Mucosa of rectum (tissue), 2 donors: ENCODE data around the gene SETD1B.

Experiments
- H3K27ac ChIP-seq, 2 donors: one replicate each; pipeline ENCODE4 v1.7.0; 2013; ENCODE audit warnings: inconsistent platforms in 2 of 2, low read depth in 2 of 2, low read length in 2 of 2
- H3K27me3 ChIP-seq, 2 donors: one replicate each; pipeline ENCODE4 v1.7.0; 2013; ENCODE audit warnings: low read length in 2 of 2; ENCODE audit not compliant: control insufficient read depth in 2 of 2, insufficient read depth in 2 of 2
- H3K36me3 ChIP-seq, 2 donors: one replicate each; pipeline ENCODE4 v1.7.0; 2013; ENCODE audit warnings: low read length in 2 of 2; ENCODE audit not compliant: control insufficient read depth in 2 of 2, insufficient read depth in 2 of 2
- H3K4me1 ChIP-seq, 2 donors: one replicate each; pipeline ENCODE4 v1.7.0; 2013; ENCODE audit warnings: low read length in 2 of 2, mild to moderate bottlenecking in 1 of 2; ENCODE audit not compliant: control insufficient read depth in 2 of 2, insufficient read depth in 2 of 2
- H3K4me3 ChIP-seq, 2 donors: one replicate each; pipeline ENCODE4 v1.7.0; 2013; ENCODE audit warnings: low read length in 2 of 2
- H3K9ac ChIP-seq, 2 donors: one replicate each; pipeline ENCODE4 v1.7.0; 2013; ENCODE audit warnings: low read length in 2 of 2, low read depth in 1 of 2, mild to moderate bottlenecking in 1 of 2
- H3K9me3 ChIP-seq, 2 donors: one replicate each; pipeline ENCODE4 v1.7.0; 2013; ENCODE audit warnings: low read length in 2 of 2; ENCODE audit not compliant: control insufficient read depth in 2 of 2
- donor health status: healthy.
- donor health status: Normal muscosa, but diverticular disease.

Gene SETD1B

GRCh38 chr12:121816925-121817647 lies 13.3 kb downstream of the SETD1B start:
- H3K27ac ChIP-seq, result no peak overlapping the region
- peaks cover 10 to 16% of the 10 kb centered on the region in 2 donors for H3K4me1 ChIP-seq
- peaks cover 60 to 65% of the 10 kb centered on the region in 2 donors for H3K36me3 ChIP-seq
- no peaks in the 10 kb centered on the region for H3K27me3 ChIP-seq
- no peak overlapping the region for H3K4me3 ChIP-seq
- H3K9ac ChIP-seq, result no peak overlapping the region
- H3K9me3 ChIP-seq, result no peaks in the 10 kb centered on the region

GRCh38 chr12:121817648-121818043 lies 13.8 kb downstream of the SETD1B start:
- no peak overlapping the region for H3K4me3 ChIP-seq
- H3K9me3 ChIP-seq, result no peaks in the 10 kb centered on the region
- H3K4me1 ChIP-seq, result peaks cover 5 to 11% of the 10 kb centered on the region in 2 donors
- no peaks in the 10 kb centered on the region for H3K27me3 ChIP-seq
- peaks cover 65 to 70% of the 10 kb centered on the region in 2 donors for H3K36me3 ChIP-seq
- H3K27ac ChIP-seq, result no peak overlapping the region
- no peak overlapping the region for H3K9ac ChIP-seq

GRCh38 chr12:121819212-121819949 lies 15.6 kb downstream of the SETD1B start:
- Histone ChIP-seq H3K27me3 (no peaks in the 10 kb centered on the region), H3K36me3 (peaks cover 73 to 74% of the 10 kb centered on the region in 2 donors)

DNA sequence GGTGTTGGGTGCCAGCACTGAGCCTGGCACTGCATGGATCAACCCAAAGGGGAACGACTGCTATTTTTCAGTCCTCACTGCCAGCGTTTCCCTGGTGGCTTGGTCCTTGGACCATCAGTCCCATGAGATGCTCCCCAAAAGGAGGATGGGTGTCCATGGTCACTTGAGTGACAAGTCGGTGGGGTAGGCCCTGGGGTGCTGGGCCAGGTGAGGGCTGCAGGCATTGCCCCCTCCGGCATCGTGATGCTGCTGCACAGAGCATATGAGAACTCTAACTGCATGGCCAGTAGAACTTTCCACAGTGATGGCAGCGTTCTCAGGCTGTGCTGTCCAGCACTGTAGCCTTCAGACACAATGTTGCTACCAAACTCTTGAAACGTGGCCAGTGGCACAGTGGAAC lies 16.2 kb downstream of the SETD1B start:
- H3K36me3 ChIP-seq, result peaks cover 67 to 70% of the 10 kb centered on the region in 2 donors
- H3K4me3 ChIP-seq, result no peak overlapping the region
- H3K4me1 ChIP-seq, result no peaks in the 10 kb centered on the region
- no peaks in the 10 kb centered on the region for H3K27me3 ChIP-seq
- no peak overlapping the region for H3K9ac ChIP-seq
- H3K27ac ChIP-seq, result no peak overlapping the region
- no peaks in the 10 kb centered on the region for H3K9me3 ChIP-seq

More at GRCh38 chr12:121819212-121819949, 15.6 kb downstream of the SETD1B start:
- no peaks in the 10 kb centered on the region for H3K4me1 ChIP-seq
- no peak overlapping the region for H3K9ac ChIP-seq
- H3K9me3 ChIP-seq, result no peaks in the 10 kb centered on the region
- no peak overlapping the region for H3K4me3 ChIP-seq
- no peak overlapping the region for H3K27ac ChIP-seq

DNA sequence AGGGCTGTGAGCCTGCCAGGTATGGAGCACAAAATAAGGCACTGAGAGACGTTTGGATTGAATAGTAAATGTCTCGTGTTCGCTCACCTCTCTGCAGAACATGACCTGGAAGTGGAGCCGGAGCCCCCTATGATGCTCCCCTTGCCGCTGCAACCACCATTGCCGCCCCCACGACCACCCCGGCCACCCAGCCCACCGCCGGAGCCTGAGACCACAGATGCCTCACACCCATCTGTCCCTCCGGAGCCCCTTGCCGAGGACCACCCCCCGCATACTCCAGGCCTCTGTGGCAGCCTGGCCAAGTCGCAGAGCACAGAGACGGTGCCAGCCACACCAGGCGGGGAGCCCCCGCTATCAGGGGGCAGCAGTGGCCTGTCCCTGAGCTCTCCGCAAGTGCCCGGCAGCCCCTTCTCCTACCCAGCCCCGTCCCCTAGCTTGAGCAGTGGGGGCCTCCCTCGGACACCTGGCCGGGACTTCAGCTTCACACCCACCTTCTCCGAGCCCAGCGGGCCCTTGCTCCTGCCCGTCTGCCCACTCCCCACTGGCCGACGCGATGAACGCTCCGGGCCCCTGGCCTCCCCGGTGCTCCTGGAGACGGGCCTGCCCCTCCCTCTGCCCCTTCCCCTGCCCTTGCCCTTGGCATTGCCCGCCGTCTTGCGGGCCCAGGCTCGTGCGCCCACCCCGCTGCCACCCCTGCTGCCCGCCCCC lies 18.7 kb downstream of the SETD1B start:
- H3K27ac ChIP-seq, result no peak overlapping the region
- no peak overlapping the region for H3K9ac ChIP-seq
- H3K36me3 ChIP-seq, result peaks cover 51 to 59% of the 10 kb centered on the region in 2 donors
- H3K9me3 ChIP-seq, result no peaks in the 10 kb centered on the region
- no peak overlapping the region for H3K4me3 ChIP-seq
- no peaks in the 10 kb centered on the region for H3K4me1 ChIP-seq
- H3K27me3 ChIP-seq, result no peaks in the 10 kb centered on the region

DNA sequence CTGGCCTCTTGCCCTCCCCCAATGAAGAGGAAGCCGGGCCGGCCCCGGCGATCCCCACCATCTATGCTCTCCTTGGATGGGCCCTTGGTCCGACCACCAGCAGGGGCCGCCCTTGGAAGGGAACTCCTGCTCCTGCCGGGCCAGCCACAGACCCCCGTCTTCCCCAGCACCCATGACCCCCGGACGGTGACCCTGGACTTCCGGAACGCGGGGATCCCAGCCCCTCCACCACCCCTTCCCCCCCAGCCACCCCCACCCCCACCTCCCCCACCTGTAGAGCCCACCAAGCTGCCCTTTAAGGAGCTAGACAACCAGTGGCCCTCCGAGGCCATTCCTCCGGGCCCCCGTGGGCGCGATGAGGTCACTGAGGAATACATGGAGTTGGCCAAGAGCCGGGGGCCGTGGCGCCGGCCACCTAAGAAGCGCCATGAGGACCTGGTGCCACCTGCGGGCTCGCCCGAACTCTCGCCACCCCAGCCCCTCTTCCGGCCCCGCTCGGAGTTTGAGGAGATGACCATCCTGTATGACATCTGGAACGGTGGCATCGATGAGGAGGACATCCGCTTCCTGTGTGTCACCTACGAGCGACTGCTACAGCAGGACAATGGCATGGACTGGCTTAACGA lies 19.4 kb downstream of the SETD1B start:
- Histone ChIP-seq H3K4me1 (no peaks in the 10 kb centered on the region), H3K36me3 (peaks cover 52 to 59% of the 10 kb centered on the region in 2 donors), H3K9me3 (no peaks in the 10 kb centered on the region), H3K27me3 (no peaks in the 10 kb centered on the region), H3K4me3 (no peak overlapping the region), H3K27ac (no peak overlapping the region), H3K9ac (no peak overlapping the region)

DNA sequence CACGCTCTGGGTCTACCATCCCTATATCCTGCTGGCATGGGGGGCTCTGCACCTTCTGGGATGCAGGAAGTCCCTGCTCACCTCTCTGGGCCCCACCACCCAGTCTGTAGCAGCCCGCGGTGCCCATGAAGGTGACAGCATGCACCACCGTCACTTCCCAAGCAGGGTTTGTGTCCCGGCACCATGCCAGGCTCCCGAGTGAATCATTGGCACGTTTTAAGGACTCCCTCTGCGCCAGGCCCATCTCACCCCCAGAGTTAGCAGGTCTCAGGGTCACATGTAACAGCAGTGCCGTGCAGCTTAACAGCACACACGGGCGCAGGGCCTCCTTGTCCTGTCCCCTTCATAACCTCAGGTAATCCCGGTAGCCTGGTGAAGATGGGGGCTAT lies 19.9 kb downstream of the SETD1B start:
- Histone ChIP-seq H3K4me3 (no peak overlapping the region), H3K4me1 (no peaks in the 10 kb centered on the region), H3K9me3 (no peaks in the 10 kb centered on the region), H3K27ac (no peak overlapping the region), H3K27me3 (no peaks in the 10 kb centered on the region), H3K36me3 (peaks cover 57 to 64% of the 10 kb centered on the region in 2 donors), H3K9ac (no peak overlapping the region)

DNA sequence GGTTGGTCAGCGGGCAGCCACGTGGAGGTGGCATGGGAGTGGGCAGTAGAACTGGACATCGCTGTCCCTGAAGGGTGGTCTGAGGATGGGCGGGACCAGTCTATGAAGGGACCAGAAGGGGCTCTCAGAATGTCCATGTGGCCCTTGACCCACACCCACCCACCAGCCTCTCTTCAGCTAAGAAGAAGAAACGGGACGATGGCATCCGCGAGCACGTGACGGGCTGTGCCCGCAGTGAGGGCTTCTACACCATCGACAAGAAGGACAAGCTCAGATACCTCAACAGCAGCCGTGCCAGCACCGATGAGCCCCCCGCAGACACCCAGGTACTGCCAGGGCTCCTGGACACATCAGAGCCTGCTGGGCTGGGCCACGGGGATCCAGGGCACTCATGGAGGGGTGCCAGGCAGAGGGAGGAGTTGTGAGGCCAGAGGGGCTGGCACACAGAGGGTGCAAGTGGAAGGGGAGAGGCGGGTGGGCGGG lies 21.3 kb downstream of the SETD1B start:
- no peak overlapping the region for H3K9ac ChIP-seq
- peaks cover 59 to 65% of the 10 kb centered on the region in 2 donors for H3K36me3 ChIP-seq
- H3K9me3 ChIP-seq, result no peaks in the 10 kb centered on the region
- H3K4me1 ChIP-seq, result no peaks in the 10 kb centered on the region
- no peak overlapping the region for H3K27ac ChIP-seq
- H3K27me3 ChIP-seq, result no peaks in the 10 kb centered on the region
- no peak overlapping the region for H3K4me3 ChIP-seq

- no peaks in the 10 kb centered on the region for H3K4me1 ChIP-seq
- no peak overlapping the region for H3K27ac ChIP-seq
- no peaks in the 10 kb centered on the region for H3K27me3 ChIP-seq
- no peak overlapping the region for H3K9ac ChIP-seq
- H3K9me3 ChIP-seq, result no peaks in the 10 kb centered on the region
- peaks cover 61 to 62% of the 10 kb centered on the region in 2 donors for H3K36me3 ChIP-seq
- H3K4me3 ChIP-seq, result no peak overlapping the region
These were observed 22.7 kb downstream of the SETD1B start for GRCh38 chr12:121826318-121827150.
